ENCODE measurements around the gene JAG2. TPM values are rescaled to one million over a fixed set of nuclear protein-coding genes. Genes with fewer than 3 reads are reported as not detected.

The JAG2 gene
- total RNA-seq, 1 experiment from 2014 or later, result 12.2 TPM

DNA sequence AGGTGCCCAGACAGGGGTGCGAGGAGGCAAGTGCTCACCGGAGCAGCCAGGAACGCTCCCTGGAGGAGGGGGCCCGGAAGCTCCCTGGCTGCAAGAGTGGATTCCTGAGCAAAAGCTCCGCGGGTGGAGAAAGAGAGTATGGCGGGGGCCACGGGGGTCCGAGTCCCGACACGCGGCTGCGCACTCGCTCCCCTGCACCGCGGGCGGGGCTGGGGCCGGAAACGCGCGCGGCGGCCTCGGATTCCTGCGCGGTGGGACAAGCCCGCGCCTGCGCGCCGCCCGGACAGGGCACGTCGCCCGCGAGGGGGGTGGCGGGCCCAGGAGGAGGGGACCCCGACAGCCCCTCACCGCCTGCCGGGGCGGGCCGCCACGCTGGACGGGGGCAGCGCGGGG, 75.5 kb downstream of the JAG2 start (continued):
- no peak for TF ChIP-seq STAT6 (CRISPR knock-in tag; conservative IDR thresholded peaks at IDR 0.05; ENCODE audit: low read depth)
- no peak for TF ChIP-seq E2F4 (CRISPR knock-in tag; IDR thresholded peaks at IDR 0.05; ENCODE audit: borderline replicate concordance, low read depth)
- no peak for TF ChIP-seq ZNF416 (CRISPR knock-in tag; IDR thresholded peaks at IDR 0.05)
- no peak for TF ChIP-seq HMGA2 (CRISPR knock-in tag; IDR thresholded peaks at IDR 0.05)
- TF ChIP-seq FOXJ3 (CRISPR knock-in tag; IDR thresholded peaks at IDR 0.05; ENCODE audit: borderline replicate concordance), result no peak
- TF ChIP-seq, protein P1, sequence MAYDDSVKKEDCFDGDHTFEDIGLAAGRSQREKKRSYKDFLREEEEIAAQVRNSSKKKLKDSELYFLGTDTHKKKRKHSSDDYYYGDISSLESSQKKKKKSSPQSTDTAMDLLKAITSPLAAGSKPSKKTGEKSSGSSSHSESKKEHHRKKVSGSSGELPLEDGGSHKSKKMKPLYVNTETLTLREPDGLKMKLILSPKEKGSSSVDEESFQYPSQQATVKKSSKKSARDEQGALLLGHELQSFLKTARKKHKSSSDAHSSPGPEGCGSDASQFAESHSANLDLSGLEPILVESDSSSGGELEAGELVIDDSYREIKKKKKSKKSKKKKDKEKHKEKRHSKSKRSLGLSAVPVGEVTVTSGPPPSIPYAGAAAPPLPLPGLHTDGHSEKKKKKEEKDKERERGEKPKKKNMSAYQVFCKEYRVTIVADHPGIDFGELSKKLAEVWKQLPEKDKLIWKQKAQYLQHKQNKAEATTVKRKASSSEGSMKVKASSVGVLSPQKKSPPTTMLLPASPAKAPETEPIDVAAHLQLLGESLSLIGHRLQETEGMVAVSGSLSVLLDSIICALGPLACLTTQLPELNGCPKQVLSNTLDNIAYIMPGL (CRISPR knock-in tag; IDR thresholded peaks at IDR 0.05), result no peak
- TF ChIP-seq, protein P2, sequence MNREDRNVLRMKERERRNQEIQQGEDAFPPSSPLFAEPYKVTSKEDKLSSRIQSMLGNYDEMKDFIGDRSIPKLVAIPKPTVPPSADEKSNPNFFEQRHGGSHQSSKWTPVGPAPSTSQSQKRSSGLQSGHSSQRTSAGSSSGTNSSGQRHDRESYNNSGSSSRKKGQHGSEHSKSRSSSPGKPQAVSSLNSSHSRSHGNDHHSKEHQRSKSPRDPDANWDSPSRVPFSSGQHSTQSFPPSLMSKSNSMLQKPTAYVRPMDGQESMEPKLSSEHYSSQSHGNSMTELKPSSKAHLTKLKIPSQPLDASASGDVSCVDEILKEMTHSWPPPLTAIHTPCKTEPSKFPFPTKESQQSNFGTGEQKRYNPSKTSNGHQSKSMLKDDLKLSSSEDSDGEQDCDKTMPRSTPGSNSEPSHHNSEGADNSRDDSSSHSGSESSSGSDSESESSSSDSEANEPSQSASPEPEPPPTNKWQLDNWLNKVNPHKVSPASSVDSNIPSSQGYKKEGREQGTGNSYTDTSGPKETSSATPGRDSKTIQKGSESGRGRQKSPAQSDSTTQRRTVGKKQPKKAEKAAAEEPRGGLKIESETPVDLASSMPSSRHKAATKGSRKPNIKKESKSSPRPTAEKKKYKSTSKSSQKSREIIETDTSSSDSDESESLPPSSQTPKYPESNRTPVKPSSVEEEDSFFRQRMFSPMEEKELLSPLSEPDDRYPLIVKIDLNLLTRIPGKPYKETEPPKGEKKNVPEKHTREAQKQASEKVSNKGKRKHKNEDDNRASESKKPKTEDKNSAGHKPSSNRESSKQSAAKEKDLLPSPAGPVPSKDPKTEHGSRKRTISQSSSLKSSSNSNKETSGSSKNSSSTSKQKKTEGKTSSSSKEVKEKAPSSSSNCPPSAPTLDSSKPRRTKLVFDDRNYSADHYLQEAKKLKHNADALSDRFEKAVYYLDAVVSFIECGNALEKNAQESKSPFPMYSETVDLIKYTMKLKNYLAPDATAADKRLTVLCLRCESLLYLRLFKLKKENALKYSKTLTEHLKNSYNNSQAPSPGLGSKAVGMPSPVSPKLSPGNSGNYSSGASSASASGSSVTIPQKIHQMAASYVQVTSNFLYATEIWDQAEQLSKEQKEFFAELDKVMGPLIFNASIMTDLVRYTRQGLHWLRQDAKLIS (CRISPR knock-in tag; IDR thresholded peaks at IDR 0.05; ENCODE audit: borderline replicate concordance), result no peak

DNA sequence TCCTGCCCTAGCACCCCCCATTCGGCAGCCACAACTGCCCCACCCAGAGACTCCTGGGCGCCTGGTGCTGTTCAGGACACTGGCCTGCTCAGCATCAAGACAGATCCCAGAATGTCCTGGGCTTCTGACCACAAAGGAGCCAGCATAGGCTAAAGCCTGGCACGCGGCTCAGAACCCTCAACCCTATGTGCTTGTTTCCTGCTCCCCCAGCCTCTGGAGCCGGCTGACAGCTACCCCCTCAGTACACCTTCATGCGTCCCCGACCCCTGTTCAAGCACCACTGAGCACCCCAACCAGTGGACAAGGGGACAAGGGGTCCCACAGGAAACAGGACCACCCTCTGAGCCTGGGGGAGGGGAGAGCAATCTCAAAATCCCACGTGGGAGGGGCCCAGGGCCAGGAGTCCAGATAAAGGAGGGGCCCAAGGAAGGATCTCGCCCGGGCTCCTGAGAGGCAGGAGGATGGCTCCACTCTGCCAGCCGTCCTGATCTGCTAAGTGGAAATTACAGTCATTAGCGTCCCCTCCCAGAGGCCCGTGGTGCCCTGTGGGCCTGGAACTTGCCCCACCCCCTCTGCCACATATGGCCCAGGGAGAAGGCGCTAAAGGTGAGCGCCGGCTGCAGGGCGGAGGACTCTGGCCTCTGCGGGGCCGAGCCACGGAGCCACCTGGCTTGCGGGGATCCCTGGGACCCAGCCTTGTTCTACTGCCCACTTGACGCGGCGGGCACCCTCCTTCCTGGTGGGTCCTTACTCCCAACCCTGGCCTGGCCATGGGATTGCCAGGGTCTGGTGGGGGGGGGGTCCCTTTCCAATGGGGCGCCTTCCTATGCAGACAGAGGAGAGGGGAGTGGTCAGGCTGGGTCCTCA, 76.2 kb downstream of the JAG2 start:
- DNase-seq (ENCODE audit: low spot score) (no peak), ATAC-seq (no peak)
- H3K27me3 Mint-ChIP-seq (ENCODE audit: low read depth), result peaks cover 59% of the 10 kb centered on the region
- H3K4me3 Mint-ChIP-seq, result peak overlapping the region; percentile 79
- POLR2A ChIA-PET, result no interaction called here
- H3K27ac Mint-ChIP-seq, result no peak overlapping the region
- no peaks in the 10 kb centered on the region for H3K9me3 Mint-ChIP-seq
- peaks cover 16% of the 10 kb centered on the region; the same call in 1 of the 2 replicates for H3K4me1 Mint-ChIP-seq
- TF ChIP-seq HMGA2 (CRISPR knock-in tag; IDR thresholded peaks at IDR 0.05) (no peak), RELA (CRISPR knock-in tag; IDR thresholded peaks at IDR 0.05; ENCODE audit: borderline replicate concordance) (0 out of 2 replicates have a peak, but pooled peaks have one; percentile 7)
- TF ChIP-seq, protein P3, sequence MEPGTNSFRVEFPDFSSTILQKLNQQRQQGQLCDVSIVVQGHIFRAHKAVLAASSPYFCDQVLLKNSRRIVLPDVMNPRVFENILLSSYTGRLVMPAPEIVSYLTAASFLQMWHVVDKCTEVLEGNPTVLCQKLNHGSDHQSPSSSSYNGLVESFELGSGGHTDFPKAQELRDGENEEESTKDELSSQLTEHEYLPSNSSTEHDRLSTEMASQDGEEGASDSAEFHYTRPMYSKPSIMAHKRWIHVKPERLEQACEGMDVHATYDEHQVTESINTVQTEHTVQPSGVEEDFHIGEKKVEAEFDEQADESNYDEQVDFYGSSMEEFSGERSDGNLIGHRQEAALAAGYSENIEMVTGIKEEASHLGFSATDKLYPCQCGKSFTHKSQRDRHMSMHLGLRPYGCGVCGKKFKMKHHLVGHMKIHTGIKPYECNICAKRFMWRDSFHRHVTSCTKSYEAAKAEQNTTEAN (CRISPR knock-in tag; IDR thresholded peaks at IDR 0.05), result 0 out of 2 replicates have a peak, but pooled peaks have one; percentile 26
- CTCF ChIA-PET, result interaction anchor here (1.3 to 2.8 kb wide), 5 partner anchors 25 to 103 kb away, joined by 3 to 36 read pairs (median 4); partner anchors contain the start of gene JAG2
- no peaks in the 10 kb centered on the region for H3K36me3 Mint-ChIP-seq

Data from WTC11 (cell line).